PFSK-1 (cell line): ENCODE results near the gene CNOT10.

Source experiments
- FOXP2 ChIP-seq: optimal IDR thresholded peaks from 2 replicates; pipeline ENCODE3; 2011; ENCODE audit warnings: borderline replicate concordance, control low read depth, inconsistent platforms; ENCODE audit not compliant: insufficient read depth; ENCODE audit errors: extremely low read length, extremely low read depth
- POLR2AphosphoS5 ChIP-seq: IDR thresholded peaks from 2 replicates; pipeline ENCODE4 v1.6.1; 2012; ENCODE audit warnings: low read depth, mild to moderate bottlenecking, control low read depth, low read length, moderate library complexity
- TAF1 ChIP-seq: IDR thresholded peaks from 2 replicates; pipeline ENCODE4 v1.6.1; 2012; ENCODE audit warnings: low read length, control low read depth, borderline replicate concordance; ENCODE audit not compliant: insufficient read depth
- TF ChIP-seq, protein P1 (sequence below), 2 experiments: IDR thresholded peaks; 2 replicates each; pipeline versions ENCODE4 v1.6.1 to v1.8.0; 2011 to 2012; ENCODE audit warnings: low read depth in 2 of 2, low read length in 2 of 2, control low read depth in 1 of 2, inconsistent platforms in 1 of 2, mild to moderate bottlenecking in 1 of 2, moderate library complexity in 1 of 2; ENCODE audit not compliant: insufficient read depth in 1 of 2

DNA sequence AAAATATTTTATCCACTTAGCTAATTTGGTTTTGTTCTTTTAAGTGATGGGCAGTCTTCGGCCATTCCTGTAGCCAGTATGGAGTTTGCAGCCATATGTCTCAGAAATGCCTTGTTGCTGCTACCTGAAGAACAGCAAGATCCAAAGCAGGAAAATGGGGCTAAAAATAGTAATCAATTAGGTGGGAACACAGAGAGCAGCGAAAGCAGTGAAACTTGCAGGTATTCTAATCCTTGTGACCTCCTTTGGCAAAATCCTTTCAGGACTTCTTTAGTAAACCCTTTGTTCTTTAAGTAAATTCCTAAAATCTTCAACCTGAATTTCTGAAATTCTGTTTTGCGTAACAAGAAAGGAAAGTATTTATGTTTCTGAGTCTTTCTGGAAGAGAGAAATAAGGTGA is 49.8 kb downstream of the CNOT10 start:
- TF ChIP-seq POLR2AphosphoS5 (no peak), FOXP2 (no peak), TAF1 (no peak)
- TF ChIP-seq, protein P1, sequence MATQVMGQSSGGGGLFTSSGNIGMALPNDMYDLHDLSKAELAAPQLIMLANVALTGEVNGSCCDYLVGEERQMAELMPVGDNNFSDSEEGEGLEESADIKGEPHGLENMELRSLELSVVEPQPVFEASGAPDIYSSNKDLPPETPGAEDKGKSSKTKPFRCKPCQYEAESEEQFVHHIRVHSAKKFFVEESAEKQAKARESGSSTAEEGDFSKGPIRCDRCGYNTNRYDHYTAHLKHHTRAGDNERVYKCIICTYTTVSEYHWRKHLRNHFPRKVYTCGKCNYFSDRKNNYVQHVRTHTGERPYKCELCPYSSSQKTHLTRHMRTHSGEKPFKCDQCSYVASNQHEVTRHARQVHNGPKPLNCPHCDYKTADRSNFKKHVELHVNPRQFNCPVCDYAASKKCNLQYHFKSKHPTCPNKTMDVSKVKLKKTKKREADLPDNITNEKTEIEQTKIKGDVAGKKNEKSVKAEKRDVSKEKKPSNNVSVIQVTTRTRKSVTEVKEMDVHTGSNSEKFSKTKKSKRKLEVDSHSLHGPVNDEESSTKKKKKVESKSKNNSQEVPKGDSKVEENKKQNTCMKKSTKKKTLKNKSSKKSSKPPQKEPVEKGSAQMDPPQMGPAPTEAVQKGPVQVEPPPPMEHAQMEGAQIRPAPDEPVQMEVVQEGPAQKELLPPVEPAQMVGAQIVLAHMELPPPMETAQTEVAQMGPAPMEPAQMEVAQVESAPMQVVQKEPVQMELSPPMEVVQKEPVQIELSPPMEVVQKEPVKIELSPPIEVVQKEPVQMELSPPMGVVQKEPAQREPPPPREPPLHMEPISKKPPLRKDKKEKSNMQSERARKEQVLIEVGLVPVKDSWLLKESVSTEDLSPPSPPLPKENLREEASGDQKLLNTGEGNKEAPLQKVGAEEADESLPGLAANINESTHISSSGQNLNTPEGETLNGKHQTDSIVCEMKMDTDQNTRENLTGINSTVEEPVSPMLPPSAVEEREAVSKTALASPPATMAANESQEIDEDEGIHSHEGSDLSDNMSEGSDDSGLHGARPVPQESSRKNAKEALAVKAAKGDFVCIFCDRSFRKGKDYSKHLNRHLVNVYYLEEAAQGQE (IDR thresholded peaks at IDR 0.05; ENCODE audit: insufficient read depth in 1 of 2, low read depth in 2 of 2, low read length in 2 of 2), result no peak
